ENCODE data around the gene OCLN.
"Not testable (repeated sequence)": the region's sequence is repeated elsewhere in the genome, so short reads cannot be mapped to it uniquely, and the experiment has no call there.

OCLN gene

GRCh38 chr5:69478296-69478695, 14.3 kb upstream of the OCLN start:
- H2AFZ ChIP-seq (ENCODE audit: low read length); H3K79me1 ChIP-seq (ENCODE audit: low read depth, low read length); H3K27me3 ChIP-seq (ENCODE audit: control insufficient read depth in 3 of 3, insufficient read depth in 3 of 3, low read depth in 1 of 3, low read length in 3 of 3); H3K36me3 ChIP-seq (replicated peaks in 1 of 2; ENCODE audit: control insufficient read depth in 2 of 2, insufficient read depth in 2 of 2, low read length in 2 of 2); H4K8ac ChIP-seq (ENCODE audit: low read depth, low read length); H2BK15ac ChIP-seq (ENCODE audit: low read length); H2BK5ac ChIP-seq (ENCODE audit: low read length); DNase-seq (ENCODE audit: low spot score); H3K4me2 ChIP-seq (ENCODE audit: insufficient read depth, low read length, poor library complexity, severe bottlenecking); H3K14ac ChIP-seq (ENCODE audit: low read length); H3K4me3 ChIP-seq (ENCODE audit: low read length in 2 of 2); H3K4ac ChIP-seq (ENCODE audit: low read length); H3K18ac ChIP-seq (ENCODE audit: low read length); H4K91ac ChIP-seq (ENCODE audit: low read depth, low read length, poor library complexity); H3K27ac ChIP-seq (replicated peaks; ENCODE audit: low read length); H3K9me3 ChIP-seq (replicated peaks in 1 of 2; ENCODE audit: control insufficient read depth in 2 of 2, insufficient read depth in 1 of 2, low read depth in 1 of 2, low read length in 2 of 2); H2BK120ac ChIP-seq (ENCODE audit: low read depth, low read length); H3K23ac ChIP-seq (ENCODE audit: low read depth, low read length, poor library complexity); H3K4me1 ChIP-seq (ENCODE audit: control insufficient read depth in 2 of 2, insufficient read depth in 1 of 2, low read depth in 1 of 2, low read length in 2 of 2); H3K9ac ChIP-seq (ENCODE audit: low read depth, low read length, poor library complexity); H2BK12ac ChIP-seq (ENCODE audit: low read length); H2AK5ac ChIP-seq (ENCODE audit: low read depth, low read length): not testable (repeated sequence)
- no CpG with 5 or more reads among the region's 7 CpGs for WGBS, 2 donors (ENCODE audit: extremely low coverage in 2 of 2, insufficient read length in 2 of 2, insufficient replicate concordance in 1 of 2)

DNA sequence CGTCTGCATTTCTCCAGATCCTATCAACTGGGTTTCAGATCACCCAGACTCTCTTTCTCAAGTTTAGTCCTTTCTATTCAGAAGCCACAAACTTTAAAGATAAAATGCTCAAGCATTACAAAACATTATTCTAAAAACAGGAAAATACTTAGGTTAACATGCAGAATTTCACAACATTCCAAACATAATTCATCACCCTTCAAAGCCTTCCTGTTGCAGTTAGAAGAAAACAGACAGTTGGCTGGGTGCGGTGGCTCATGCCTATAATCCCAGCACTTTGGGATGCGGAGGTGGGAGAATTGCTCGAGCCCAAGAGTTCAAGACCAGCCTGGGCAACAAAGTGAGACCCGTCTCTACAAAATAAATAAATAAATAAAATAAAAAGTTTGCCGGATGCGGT, 7.7 kb upstream of the OCLN start:
- H3K14ac ChIP-seq (ENCODE audit: low read length), result no peak overlapping the region
- no peak overlapping the region for H3K4ac ChIP-seq (ENCODE audit: low read length)
- H3K9me3 ChIP-seq (replicated peaks in 1 of 2; ENCODE audit: control insufficient read depth in 2 of 2, insufficient read depth in 1 of 2, low read depth in 1 of 2, low read length in 2 of 2), result no peaks in the 10 kb centered on the region
- DNase-seq (ENCODE audit: low spot score), result no peak
- H2BK120ac ChIP-seq (ENCODE audit: low read depth, low read length), result no peak overlapping the region
- no peak overlapping the region for H3K4me3 ChIP-seq (ENCODE audit: low read length in 2 of 2)
- H2BK12ac ChIP-seq (ENCODE audit: low read length), result no peak overlapping the region
- H3K4me1 ChIP-seq (ENCODE audit: control insufficient read depth in 2 of 2, insufficient read depth in 1 of 2, low read depth in 1 of 2, low read length in 2 of 2), result no peaks in the 10 kb centered on the region
- no peak overlapping the region for H4K8ac ChIP-seq (ENCODE audit: low read depth, low read length)
- no peak overlapping the region for H3K9ac ChIP-seq (ENCODE audit: low read depth, low read length, poor library complexity)
- no peaks in the 10 kb centered on the region for H3K79me1 ChIP-seq (ENCODE audit: low read depth, low read length)
- H3K18ac ChIP-seq (ENCODE audit: low read length), result no peak overlapping the region
- no peaks in the 10 kb centered on the region for H3K36me3 ChIP-seq (replicated peaks in 1 of 2; ENCODE audit: control insufficient read depth in 2 of 2, insufficient read depth in 2 of 2, low read length in 2 of 2)
- no CpG with 5 or more reads among the region's 7 CpGs for WGBS, 2 donors (ENCODE audit: extremely low coverage in 2 of 2, insufficient read length in 2 of 2, insufficient replicate concordance in 1 of 2)
- no peak overlapping the region for H3K23ac ChIP-seq (ENCODE audit: low read depth, low read length, poor library complexity)
- H3K4me2 ChIP-seq (ENCODE audit: insufficient read depth, low read length, poor library complexity, severe bottlenecking), result no peak overlapping the region
- peaks cover 0 to 29% (median 0%) of the 10 kb centered on the region in 3 experiments for H3K27me3 ChIP-seq (ENCODE audit: control insufficient read depth in 3 of 3, insufficient read depth in 3 of 3, low read depth in 1 of 3, low read length in 3 of 3)
- no peak overlapping the region for H2BK5ac ChIP-seq (ENCODE audit: low read length)
- H4K91ac ChIP-seq (ENCODE audit: low read depth, low read length, poor library complexity), result no peak overlapping the region
- no peak overlapping the region for H3K27ac ChIP-seq (replicated peaks; ENCODE audit: low read length)
- H2BK15ac ChIP-seq (ENCODE audit: low read length), result no peak overlapping the region
- no peak overlapping the region for H2AK5ac ChIP-seq (ENCODE audit: low read depth, low read length)
- H2AFZ ChIP-seq (ENCODE audit: low read length), result no peak overlapping the region

GRCh38 chr5:69485471-69485870, 7.1 kb upstream of the OCLN start:
- Histone ChIP-seq H3K9me3 (replicated peaks in 1 of 2; ENCODE audit: control insufficient read depth in 2 of 2, insufficient read depth in 1 of 2, low read depth in 1 of 2, low read length in 2 of 2) (no peaks in the 10 kb centered on the region), H3K79me1 (ENCODE audit: low read depth, low read length) (no peaks in the 10 kb centered on the region), H2AK5ac (ENCODE audit: low read depth, low read length) (no peak overlapping the region), H2BK5ac (ENCODE audit: low read length) (no peak overlapping the region), H2BK12ac (ENCODE audit: low read length) (no peak overlapping the region), H3K14ac (ENCODE audit: low read length) (no peak overlapping the region), H3K27ac (replicated peaks; ENCODE audit: low read length) (no peak overlapping the region), H3K27me3 (ENCODE audit: control insufficient read depth in 3 of 3, insufficient read depth in 3 of 3, low read depth in 1 of 3, low read length in 3 of 3) (peaks cover 0 to 35% (median 0%) of the 10 kb centered on the region in 3 experiments), H3K36me3 (replicated peaks in 1 of 2; ENCODE audit: control insufficient read depth in 2 of 2, insufficient read depth in 2 of 2, low read length in 2 of 2) (no peaks in the 10 kb centered on the region), H3K18ac (ENCODE audit: low read length) (no peak overlapping the region), H3K4me3 (ENCODE audit: low read length in 2 of 2) (no peak overlapping the region), H2AFZ (ENCODE audit: low read length) (no peak overlapping the region), H4K91ac (ENCODE audit: low read depth, low read length, poor library complexity) (no peak overlapping the region), H3K9ac (ENCODE audit: low read depth, low read length, poor library complexity) (no peak overlapping the region), H2BK120ac (ENCODE audit: low read depth, low read length) (no peak overlapping the region), H2BK15ac (ENCODE audit: low read length) (no peak overlapping the region), H3K23ac (ENCODE audit: low read depth, low read length, poor library complexity) (no peak overlapping the region), H3K4me1 (ENCODE audit: control insufficient read depth in 2 of 2, insufficient read depth in 1 of 2, low read depth in 1 of 2, low read length in 2 of 2) (no peaks in the 10 kb centered on the region), H3K4ac (ENCODE audit: low read length) (no peak overlapping the region), H4K8ac (ENCODE audit: low read depth, low read length) (no peak overlapping the region), H3K4me2 (ENCODE audit: insufficient read depth, low read length, poor library complexity, severe bottlenecking) (no peak overlapping the region)
- DNase-seq (ENCODE audit: low spot score), result no peak
- WGBS, 2 donors (ENCODE audit: extremely low coverage in 2 of 2, insufficient read length in 2 of 2, insufficient replicate concordance in 1 of 2), result no CpG with 5 or more reads among the region's 1 CpG

DNA sequence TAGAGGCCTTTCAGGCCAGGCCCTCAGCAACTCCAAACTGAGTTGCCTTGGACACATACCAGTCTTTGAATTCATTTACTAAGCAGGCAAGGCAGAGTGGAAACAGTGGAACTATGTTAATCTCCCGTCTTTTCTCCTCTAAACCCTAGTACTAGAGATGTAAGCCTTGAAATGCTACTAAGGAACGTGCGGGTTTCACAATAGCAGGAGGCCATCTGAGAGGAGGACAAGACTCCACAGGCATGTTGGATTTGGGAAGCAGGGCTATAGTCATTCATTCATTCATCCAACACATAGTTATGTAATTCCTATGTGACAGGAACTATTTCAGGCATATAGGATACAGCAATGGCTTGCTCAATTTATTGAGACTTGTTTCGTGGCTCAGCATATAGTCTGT, 3.3 kb upstream of the OCLN start:
- Histone ChIP-seq H2BK12ac (ENCODE audit: low read length) (no peak overlapping the region), H3K27ac (replicated peaks; ENCODE audit: low read length) (no peak overlapping the region)

More for the DNA sequence above, 3.3 kb upstream of the OCLN start:
- no peak overlapping the region for H3K18ac ChIP-seq (ENCODE audit: low read length)
- no peak overlapping the region for H3K23ac ChIP-seq (ENCODE audit: low read depth, low read length, poor library complexity)
- no peak overlapping the region for H2BK5ac ChIP-seq (ENCODE audit: low read length)
- peaks cover 0 to 68% (median 0%) of the 10 kb centered on the region in 3 experiments for H3K27me3 ChIP-seq (ENCODE audit: control insufficient read depth in 3 of 3, insufficient read depth in 3 of 3, low read depth in 1 of 3, low read length in 3 of 3)
- H4K8ac ChIP-seq (ENCODE audit: low read depth, low read length), result no peak overlapping the region
- no peak overlapping the region for H3K9ac ChIP-seq (ENCODE audit: low read depth, low read length, poor library complexity)
- H2BK15ac ChIP-seq (ENCODE audit: low read length), result no peak overlapping the region
- H2AK5ac ChIP-seq (ENCODE audit: low read depth, low read length), result no peak overlapping the region
- H3K9me3 ChIP-seq (replicated peaks in 1 of 2; ENCODE audit: control insufficient read depth in 2 of 2, insufficient read depth in 1 of 2, low read depth in 1 of 2, low read length in 2 of 2), result no peaks in the 10 kb centered on the region
- H3K4me2 ChIP-seq (ENCODE audit: insufficient read depth, low read length, poor library complexity, severe bottlenecking), result no peak overlapping the region
- DNase-seq (ENCODE audit: low spot score), result no peak
- no peak overlapping the region for H3K4ac ChIP-seq (ENCODE audit: low read length)
- no peak overlapping the region for H2BK120ac ChIP-seq (ENCODE audit: low read depth, low read length)
- no peak overlapping the region for H3K14ac ChIP-seq (ENCODE audit: low read length)
- H3K79me1 ChIP-seq (ENCODE audit: low read depth, low read length), result peaks cover 4% of the 10 kb centered on the region
- H3K4me1 ChIP-seq (ENCODE audit: control insufficient read depth in 2 of 2, insufficient read depth in 1 of 2, low read depth in 1 of 2, low read length in 2 of 2), result peaks cover 0 to 6% of the 10 kb centered on the region in 2 donors
- no peak overlapping the region for H3K4me3 ChIP-seq (ENCODE audit: low read length in 2 of 2)
- no peak overlapping the region for H2AFZ ChIP-seq (ENCODE audit: low read length)
- H4K91ac ChIP-seq (ENCODE audit: low read depth, low read length, poor library complexity), result no peak overlapping the region
- no peaks in the 10 kb centered on the region for H3K36me3 ChIP-seq (replicated peaks in 1 of 2; ENCODE audit: control insufficient read depth in 2 of 2, insufficient read depth in 2 of 2, low read length in 2 of 2)
- WGBS, 2 donors (ENCODE audit: extremely low coverage in 2 of 2, insufficient read length in 2 of 2, insufficient replicate concordance in 1 of 2), result no CpG with 5 or more reads among the region's 4 CpGs

All from neuronal stem cell (in vitro differentiated cells).